SIG-M5 (cell line): ENCODE measurements around the gene TCF7L2.
"Not testable (repeated sequence)": the region's sequence is repeated elsewhere in the genome, so short reads cannot be mapped to it uniquely, and the experiment has no call there.

Experiments
- DNase-seq: peaks from one replicate; lab custom pipeline; 2025; lab: John Stamatoyannopoulos, UW

TCF7L2 gene

DNA sequence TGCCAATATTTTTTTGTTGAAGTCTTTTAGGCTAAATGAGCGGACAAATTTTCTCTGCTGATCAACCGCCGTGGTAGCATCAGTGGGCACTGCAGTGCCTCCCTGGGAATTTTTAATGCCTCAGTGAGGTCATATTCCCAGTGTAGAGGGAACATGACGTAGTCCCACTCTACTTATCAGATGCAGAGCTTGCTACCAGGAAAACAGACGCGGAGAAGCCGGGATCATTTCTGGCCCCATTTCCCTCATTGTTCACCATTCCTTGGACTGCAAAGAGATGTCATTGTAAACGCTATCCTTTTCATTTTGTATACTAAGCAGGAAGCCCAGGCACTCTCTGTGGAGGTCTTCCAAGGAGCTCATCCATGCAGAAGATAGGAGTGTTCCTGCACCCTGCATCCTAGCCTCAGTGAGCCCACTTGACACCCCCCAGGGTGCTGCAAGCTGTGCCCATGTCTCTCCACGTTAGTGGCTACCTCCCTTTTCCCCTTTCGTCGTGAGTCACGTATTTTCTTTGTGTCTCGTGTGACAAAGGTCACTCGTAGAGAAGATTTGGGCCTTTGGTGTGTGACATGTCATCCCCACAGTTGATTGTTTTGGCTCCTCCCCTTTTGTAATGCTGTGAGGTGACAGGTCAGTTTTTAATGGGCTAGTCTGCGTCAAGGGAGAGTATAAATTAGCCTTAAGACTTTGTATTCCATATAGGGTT is 145.5 kb downstream of the TCF7L2 start:
- no peak for DNase-seq

DNA sequence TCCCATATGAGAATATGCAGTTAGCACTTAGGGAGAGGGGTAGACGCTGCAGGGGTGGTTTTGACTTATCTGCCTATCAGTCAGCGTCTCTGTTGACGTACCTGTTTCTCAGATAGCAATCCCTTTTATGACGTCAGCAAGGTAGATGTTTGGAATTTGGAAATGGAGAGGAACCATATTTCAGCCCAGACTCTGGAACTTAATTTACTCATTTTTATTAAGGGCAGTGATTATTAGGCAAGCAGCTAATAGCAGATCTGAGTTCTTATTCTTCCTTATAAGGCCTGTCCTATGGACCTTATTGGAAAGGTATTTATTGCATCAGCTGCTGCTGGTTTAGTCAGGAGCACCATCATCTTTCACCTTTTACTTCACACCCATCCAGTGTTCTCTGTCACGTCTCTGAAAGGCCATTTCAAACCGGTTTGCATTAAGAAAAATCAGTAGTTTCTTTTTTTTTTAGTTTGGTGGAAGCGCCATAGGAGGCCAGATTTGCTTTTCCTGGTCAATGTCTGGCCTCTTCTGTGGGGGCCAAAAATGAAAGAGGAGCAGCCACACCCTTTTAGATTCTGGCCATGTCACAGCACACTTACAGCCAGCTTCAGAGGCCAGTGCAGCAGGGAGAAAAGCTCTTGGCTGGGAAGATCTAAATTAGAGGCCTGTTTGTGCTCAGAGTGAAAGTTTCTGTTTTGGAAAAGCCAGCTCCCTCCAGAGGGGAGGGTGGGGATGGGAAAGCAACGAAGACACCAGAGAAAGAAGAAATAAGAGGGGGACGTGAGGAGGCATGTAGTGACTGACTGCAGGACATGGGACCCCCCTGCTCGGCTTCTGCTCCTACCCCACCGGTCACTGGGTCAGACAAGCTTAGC is 146.3 kb downstream of the TCF7L2 start:
- no peak for DNase-seq

DNA sequence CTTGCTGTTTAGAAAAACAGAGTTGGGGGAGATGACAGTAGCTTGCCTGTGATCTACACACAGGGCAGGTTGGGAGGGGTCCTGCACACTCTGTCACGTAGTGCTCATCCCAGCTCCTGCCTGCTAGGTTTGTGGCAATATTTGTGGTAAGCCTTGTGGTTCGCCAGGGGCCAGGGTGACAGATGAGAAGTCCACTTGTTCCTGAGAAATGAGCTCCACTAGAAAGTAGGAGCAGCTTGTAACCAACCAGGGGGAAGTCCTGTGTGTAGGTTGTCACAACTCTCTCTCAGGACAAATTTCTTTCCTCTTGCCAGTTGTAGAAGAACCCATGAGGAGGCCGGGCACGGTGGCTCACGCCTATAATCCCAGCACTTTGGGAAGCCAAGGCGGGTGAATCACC is 147.0 kb downstream of the TCF7L2 start:
- DNase-seq = no peak

DNA sequence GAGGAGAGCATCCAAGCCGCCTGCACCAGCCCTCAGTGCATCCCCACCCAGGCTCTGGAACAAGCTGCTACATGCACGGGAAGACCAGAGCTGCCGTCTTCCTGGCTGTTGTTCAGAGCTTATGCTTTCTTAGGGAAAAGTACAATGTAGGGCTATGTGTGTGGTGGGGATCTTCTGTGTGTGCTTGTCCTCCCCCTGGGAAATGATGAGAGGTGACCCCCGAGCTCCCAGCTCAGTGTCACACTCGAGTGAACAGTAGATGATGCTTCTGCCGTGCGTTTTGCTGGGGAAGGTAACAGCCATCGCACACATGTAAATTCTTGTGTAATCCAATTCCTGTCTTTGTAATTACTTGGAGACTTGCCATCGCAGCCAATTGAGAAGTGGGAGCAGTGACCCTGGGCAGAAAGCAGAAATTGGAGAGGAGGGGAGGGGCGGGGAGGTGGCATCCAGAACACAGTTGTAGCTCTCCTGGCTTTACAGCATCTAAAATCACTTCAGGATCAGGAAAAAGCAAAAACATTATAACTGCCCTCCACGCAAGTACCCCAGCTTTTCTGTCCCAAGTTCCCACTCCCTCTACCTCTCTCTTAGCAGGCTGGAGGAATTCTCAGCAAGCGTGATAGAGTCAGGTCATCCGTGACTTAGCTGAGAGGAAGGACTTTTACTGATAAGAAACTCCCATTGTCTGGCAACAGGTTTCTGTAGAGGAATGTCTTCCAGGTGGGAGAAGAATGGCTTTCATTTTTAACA is 149.6 kb downstream of the TCF7L2 start:
- DNase-seq = no peak

DNA sequence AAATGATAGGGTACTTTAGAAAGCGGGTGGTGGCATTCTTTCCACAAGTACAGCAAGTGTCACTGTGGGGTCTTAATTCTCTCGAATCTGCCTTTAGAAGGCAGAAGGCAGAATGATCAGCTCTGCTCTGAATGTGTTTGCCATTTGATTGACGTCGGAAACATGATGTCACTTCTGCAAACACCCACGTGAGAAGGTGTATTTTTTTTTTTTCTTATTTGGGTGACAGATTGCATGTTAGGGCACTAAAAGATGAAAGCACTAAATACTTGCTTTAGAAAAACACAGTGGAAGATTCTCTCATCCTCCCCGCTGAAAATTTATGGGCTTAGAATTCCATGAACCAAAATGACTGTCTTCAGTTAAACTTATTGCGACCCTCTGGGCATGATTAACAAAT is 150.2 kb downstream of the TCF7L2 start:
- no peak for DNase-seq

DNA sequence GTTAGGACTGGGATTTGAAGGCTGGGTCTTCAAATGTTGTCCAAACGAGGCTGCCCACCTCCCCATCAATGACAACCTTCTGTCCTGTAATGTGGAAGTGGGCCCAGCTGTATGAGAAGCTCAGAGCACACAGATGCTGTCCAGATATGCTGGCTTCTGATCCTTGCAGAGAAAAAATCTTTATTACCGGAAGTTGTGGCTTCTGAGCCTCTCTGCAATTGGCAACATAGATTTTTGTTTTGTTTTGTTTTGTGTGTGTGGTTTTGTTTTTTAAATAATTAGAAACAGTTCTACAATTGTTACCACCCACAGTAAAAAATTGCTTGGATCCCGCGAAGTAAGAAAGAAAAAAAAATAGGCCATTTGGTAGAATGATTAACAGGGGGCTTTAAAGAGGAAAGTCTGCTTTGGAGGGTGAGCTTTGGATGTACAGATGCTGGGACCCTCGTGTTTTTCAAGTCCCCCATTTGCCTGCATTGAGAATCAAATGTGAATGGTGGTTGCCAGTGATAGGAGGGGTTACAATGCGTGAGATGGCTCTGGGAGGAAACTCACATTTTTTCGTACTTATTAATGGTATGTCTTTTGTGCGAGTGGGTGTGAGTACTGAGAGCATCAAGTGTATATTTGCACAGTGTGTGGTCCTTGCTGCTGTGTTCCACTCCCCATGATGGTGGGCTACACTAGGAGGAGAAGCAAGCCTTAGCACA is 153.2 kb downstream of the TCF7L2 start:
- no peak for DNase-seq

DNA sequence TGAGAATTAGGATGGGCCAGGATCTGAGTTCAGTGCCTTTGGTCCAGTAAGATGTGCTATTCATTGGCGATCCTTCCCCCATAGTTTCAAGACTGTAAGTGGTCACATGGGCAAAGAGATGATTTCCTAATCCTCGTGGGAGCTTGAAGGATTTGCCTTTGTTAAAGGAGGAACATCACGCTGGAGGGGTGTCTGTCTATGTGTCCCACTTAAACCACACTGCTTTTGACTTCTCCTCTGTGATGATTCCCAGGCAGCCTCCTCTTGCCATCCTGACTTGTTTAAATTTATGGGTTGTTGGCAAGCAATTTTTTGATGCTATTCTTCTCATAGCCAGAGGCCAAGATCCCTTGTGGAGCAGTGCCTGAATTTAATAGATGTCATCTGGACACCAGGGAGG is 154.0 kb downstream of the TCF7L2 start:
- DNase-seq = no peak

DNA sequence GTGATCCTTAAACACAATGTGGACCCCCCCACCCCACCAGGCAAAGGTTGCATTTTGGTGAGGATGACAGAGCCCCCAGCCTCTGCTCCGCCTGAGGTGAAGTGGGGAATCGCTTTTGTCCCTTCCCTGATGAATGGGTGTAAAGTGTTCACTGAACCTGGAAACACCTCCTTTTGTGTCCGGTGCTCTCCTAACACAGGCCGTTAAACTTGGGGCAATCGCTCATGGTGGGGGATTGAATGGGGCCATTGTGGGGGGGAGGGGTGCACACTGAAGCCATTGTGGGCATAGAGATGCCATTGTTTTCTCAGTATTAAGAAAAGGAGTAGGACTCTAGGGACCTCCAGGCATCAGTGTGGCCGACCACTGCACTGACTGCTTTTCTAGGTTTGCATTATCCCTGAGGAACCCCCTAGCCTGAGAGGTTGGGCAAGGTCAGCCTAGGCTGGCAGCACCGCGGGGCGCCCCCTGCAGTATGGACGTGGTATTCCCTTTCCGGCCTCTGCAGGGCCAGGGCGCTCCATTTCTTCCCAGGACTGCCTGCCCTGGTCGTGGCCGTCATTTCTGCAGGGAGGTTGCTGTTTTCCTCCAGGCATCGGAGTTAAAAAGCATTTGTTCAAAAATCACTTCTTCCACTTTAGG is 158.3 kb downstream of the TCF7L2 start:
- DNase-seq = no peak

DNA sequence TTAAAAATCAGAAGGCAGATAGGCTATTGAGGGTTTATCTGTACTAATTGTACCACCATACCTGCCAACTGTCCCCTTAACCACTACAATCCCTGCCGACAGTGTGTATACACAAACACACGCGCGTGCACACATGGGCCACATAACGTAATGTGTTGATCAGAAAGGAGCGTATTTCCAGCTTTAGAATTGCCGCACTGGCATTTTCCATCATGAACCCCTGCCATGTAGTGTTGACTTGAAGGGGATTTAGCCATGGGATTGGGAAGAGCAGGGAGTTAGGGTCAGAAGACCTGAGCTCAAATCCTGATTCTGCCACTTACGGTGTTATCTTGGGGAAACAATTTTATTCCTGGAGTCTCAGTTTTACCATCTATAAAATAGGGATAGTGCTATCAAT is 158.9 kb downstream of the TCF7L2 start:
- no peak for DNase-seq

DNA sequence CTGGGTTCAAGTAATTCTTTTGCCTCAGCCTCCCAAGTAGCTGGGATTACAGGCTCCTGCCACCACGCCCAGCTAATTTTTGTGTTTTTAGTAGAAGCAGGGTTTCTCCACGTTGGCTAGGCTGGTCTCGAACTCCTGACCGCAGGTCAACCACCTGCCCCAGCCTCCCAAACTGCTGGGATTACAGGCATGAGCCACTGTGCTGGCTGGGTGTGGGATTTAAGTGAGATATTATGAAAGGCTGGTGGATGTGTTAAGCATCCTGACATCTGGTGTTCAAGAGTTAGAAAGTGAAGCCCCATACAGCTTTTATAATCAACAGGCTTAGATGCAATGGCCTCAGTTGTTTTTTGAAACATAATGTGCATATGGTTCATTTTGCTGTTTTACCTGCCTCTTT is 159.4 kb downstream of the TCF7L2 start:
- DNase-seq = not testable (repeated sequence)

DNA sequence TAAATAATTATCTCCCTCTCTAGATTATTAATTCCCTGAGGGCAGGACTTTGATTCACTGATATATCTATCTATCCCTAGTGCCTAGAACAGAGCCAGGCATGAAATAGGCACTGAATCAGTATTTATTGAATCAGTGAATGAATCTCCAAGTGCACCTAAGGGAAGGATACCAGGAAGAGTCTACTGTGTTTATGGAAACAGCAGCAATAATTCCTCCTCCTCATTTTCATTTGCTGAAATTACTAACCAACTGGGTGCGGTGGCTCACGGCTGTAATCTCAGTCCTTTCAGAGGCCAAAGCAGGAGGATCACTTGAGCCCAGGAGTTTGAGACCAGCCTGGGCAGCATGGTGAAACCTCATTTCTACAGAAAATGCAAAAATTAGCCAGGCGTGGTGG is 161.2 kb downstream of the TCF7L2 start:
- no peak for DNase-seq

DNA sequence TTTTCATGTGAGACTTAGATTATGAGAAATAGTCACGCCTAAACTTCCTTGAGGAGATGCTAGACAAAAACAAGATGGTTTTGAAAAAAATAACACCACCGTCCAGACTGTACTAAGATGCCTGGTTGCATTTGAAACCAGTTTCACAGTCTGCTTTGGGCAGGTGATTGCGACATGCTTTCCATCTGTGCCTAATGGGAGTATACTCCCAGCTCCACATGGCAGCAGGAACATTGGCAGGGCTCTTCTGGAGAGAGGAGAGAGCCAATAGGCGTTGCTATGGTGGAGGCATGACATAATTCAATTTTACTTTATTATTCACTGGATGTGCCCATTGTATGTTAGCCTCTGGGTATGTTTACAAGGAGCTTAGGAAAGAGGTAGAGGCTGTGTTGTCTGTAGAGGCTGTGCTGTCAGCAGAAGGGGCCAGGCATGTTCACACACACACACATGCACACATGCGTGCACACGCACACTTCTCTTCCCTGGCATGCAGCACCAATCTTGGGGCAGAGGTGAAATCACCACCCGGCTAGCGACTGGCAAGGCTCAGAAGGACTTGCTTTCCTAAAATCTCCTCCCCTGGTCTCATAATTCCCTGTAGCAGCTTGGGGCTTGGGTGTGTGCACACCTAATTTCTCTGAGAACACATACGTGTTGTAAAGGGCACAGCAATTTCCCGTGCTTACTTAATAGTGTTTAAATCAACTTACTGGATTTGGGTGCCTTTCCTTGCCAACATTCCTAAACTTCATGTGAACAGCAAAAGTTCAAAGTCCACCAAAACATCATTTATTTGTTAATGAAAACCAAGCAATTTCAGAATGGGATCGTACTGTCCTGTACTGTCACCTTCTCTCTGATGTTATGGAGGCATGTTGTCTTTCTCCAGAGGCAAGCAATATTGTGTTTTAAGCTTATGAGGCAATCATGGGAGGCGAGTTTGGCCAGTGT is 162.1 kb downstream of the TCF7L2 start:
- DNase-seq = no peak

DNA sequence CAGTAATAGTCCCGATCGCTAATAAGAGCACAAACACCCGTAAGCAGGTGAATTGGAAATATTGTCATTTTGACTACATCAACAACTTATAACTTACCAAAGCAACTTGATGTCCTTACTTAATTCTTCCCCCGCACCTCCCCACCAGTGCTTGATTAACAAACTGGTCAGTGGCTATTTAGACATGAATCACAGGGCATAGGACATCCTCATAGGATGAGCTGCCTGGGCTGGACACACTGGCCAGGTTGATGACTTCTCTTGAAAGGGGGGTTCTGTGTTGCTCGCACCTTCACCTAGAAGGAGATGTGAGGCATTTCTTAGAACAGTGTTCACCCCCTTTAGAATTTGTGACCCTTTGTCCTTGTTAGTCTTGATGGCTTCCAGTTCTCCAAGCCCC is 163.2 kb downstream of the TCF7L2 start:
- DNase-seq = no peak

DNA sequence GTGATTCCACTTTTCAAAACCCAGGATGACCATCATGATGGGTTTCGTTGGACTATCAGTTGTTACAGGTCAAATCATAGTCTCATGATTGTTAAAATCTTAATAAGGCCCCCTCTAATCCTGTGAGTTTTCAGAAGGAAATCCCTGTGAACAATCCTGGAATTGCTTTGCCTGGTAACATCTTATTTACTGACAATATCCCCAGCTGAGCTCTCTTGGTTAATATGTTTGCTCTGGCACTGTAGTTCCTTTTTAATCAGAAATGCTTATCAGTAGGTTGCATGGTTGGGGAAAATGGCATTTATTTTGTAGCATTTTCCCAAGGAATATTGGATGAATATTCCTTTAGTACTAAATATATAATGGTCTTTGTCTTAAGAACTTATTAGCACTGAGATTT is 163.9 kb downstream of the TCF7L2 start:
- no peak for DNase-seq

DNA sequence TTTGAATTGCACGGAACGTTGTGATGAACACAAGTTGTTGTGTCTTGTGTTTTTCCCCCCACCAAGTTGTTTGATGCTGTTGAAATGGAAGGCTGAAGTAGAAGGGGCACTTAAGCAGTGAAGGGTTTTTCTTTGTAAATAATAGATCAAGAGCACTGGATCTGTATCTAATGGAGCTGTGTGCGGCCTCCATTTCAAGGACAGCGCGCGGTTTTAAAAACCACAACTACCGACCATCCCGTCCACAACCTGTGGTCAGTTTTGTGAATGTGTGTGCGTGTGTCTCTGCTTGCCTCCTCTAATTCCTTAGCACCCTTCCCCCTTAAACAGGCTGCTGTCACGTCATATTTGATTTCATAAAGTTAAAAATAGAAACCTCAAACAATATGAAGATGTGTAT is 165.5 kb downstream of the TCF7L2 start:
- no peak for DNase-seq

DNA sequence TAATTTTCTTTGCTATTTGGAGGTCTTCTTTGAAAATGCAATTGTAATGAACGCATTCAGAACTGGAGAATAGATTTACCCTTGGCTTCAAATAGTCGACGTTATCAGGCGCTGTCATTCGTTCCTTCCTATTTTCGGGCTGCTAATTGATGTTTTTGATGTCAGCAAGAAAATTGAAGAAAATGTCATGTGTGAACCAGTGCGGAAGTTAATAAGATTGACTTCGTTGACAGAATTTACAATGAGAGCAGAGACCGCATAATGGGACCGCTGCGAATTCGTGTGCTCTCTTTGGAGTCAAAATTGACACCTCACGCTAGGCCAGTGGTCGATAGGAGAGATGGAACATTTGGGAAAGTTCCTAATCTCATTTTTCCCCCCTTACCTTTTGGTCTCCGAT is 168.8 kb downstream of the TCF7L2 start:
- DNase-seq = no peak

DNA sequence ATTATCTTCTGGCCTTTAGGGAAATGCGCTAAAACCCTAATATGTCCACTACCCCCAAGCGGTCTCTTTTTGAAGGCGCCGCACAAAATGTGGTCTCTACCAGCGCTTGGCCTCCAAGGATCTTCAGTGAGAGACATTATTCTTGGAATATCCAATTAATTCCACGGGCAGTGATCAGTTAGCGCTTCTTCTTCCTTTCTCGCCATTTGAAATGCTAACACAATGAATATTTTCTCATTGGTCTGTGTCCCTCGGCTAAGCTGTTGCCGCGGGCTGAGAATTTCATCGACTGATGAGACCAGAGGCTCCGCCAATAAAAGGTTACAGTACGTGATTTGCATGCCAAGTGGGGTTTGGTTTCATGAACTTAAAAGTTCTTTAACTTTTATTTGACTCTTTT is 169.8 kb downstream of the TCF7L2 start:
- no peak for DNase-seq

DNA sequence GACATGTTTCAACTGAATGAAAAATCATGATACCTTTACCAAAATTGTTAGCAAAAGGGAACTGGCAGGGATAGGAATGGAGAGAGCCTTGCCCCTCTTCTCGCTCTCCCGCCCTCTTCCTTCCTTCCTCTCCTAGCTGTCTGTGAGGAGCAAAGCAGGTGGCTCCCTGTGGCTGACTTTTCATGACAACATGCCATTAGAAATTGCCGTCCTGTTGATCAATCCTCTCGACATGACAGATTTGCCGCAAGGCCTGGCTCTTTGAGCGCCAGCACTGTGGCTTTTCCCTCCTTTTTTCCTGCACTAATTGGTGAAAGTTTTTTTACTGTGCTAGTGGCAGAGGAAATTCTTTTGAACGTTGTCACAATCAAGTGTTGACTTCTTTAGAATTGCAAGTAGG is 171.1 kb downstream of the TCF7L2 start:
- DNase-seq = no peak

DNA sequence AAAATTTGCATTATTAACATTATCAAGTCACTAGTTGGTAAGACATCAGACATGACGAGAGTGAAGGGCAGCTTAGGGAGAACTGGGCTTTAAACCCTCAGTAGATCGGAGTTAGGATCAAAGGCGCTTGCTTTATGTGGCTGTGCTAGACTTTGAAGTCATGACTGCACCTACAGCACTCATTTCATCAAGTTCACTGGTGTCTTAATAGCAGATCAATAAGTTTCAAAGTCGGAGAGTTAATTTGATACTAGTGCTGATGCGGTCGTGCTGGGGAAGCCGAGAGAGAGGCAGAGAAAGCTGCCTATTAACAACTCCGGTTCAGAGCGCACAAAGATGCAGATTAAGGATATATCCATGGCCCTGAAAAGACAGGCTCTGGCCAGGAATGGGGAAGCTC is 172.9 kb downstream of the TCF7L2 start:
- DNase-seq = no peak

DNA sequence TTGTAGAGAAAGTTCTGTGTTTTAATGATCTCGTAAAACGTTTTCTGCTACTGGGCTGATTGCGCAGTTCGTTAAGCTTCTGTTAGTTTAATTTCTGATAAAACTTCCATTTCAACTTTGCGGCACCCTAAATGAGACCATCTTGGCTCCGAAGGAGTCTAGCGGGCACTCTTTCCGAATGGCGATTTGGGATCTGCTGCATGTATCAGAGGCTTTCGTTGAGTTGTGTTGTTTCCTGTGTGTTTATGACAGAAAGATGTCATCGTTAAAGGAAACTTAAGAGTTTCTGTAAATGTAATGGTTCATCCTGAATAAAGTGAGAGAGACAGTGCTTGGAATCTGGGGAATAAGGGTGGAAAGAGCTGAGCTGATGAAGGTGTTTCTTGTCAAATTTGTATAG is 174.7 kb downstream of the TCF7L2 start:
- no peak for DNase-seq

DNA sequence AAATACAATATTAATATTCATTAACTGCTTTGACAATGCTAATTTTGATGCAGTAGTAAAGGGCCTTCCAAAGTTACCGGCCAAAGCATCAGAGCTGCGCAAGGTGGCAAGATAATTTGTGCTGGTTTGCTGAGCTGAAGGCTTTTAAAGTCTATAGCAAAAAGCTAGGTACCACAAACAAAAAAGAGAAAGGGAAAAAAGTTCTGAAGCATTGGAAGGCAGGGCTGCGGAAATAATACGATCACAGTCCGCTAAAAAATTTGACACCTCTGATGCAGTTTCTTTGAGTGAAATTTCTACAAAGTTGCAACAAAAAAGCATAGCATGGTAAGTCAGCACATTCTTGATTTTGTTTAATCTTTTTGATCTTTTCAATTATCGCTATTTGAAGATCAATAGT is 175.6 kb downstream of the TCF7L2 start:
- no peak for DNase-seq
